ENCODE results near the gene TAC4. TPM values are rescaled to one million over a fixed set of nuclear protein-coding genes. Genes with fewer than 3 reads are reported as not detected.

The TAC4 gene
- total and polyA plus RNA-seq, 2 of the 13 experiments (the other 11 are each of a cell fraction or from before 2014, with no cell fraction given): not detected

DNA sequence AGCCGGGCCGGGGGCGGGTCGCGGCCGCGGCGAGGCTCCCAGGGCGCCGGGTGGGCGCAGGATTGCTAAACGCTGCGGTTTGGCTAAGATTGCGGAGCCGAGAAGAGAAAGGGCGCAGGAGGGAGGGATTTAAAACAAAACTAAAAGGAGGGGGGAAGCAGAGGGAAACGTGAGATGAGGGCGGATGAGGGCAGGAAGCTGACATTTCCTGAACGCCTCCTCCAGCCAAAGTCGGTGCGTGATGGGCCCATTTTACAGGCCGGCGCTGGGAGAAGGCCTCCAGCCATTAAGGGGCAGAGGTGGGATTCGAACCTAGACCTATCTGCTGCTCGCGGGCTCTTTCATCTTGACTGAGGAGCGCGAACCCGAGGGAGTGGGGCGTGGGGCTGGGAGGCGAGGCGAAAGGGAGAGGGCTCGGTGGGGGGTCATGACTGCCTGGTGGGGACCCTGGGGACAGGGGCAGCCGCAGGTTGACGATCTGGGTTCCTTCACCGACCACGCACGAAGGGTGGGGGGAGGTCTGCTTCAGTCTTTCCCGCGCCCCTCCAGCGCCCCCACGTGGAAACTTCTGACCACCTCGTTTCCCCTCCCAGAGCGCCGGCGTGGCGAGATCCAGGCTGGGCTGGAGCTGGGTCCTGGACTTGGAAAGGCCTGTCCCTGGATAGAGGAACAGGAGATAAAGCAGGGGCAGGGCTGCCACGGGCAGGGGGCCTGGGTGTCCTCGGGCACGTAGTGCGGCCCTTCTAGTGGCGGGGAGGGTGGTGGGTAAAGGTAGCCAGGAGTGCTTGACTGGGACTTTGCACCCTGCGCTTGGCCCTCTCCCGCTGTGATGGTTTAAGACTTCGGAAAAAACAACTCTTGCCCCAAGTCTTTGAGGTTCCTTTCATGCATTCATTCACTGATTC, 3.8 kb upstream of the TAC4 start (continued):
- TF ChIP-seq BHLHE40 (IDR thresholded peaks at IDR 0.05; ENCODE audit: low read length) (0 out of 2 replicates have a peak, but pooled peaks have one; percentile 4), MEIS1 (CRISPR knock-in tag; IDR thresholded peaks at IDR 0.05; ENCODE audit: borderline replicate concordance) (no peak), ZFY (CRISPR knock-in tag; IDR thresholded peaks at IDR 0.05) (peak; percentile 46; the same call in 1 of the 2 replicates), ZNF124 (CRISPR knock-in tag; IDR thresholded peaks at IDR 0.05) (peak; percentile 83; the same call in 1 of the 2 replicates), SALL1 (CRISPR knock-in tag; IDR thresholded peaks at IDR 0.05) (peak; percentile 61; the same call in 1 of the 2 replicates), HNF4G (IDR thresholded peaks at IDR 0.05; ENCODE audit: borderline replicate concordance, low read depth, low read length) (peak; percentile 35; the same call in 1 of the 2 replicates), HNF4G (CRISPR knock-in tag; IDR thresholded peaks at IDR 0.05; ENCODE audit: borderline replicate concordance, low read depth) (peak; percentile 66; the same call in 1 of the 2 replicates), NFKB2 (CRISPR knock-in tag; IDR thresholded peaks at IDR 0.05; ENCODE audit: borderline replicate concordance) (peak; percentile 45; the same call in 1 of the 2 replicates), CHCHD3 (CRISPR knock-in tag; IDR thresholded peaks at IDR 0.05) (0 out of 2 replicates have a peak, but pooled peaks have one; percentile 67)
- TF ChIP-seq, protein P1, sequence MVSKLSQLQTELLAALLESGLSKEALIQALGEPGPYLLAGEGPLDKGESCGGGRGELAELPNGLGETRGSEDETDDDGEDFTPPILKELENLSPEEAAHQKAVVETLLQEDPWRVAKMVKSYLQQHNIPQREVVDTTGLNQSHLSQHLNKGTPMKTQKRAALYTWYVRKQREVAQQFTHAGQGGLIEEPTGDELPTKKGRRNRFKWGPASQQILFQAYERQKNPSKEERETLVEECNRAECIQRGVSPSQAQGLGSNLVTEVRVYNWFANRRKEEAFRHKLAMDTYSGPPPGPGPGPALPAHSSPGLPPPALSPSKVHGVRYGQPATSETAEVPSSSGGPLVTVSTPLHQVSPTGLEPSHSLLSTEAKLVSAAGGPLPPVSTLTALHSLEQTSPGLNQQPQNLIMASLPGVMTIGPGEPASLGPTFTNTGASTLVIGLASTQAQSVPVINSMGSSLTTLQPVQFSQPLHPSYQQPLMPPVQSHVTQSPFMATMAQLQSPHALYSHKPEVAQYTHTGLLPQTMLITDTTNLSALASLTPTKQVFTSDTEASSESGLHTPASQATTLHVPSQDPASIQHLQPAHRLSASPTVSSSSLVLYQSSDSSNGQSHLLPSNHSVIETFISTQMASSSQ (IDR thresholded peaks at IDR 0.05; ENCODE audit: low read depth): no peak
- TF ChIP-seq, protein P1 (CRISPR knock-in tag; IDR thresholded peaks at IDR 0.05; ENCODE audit: borderline replicate concordance): 0 out of 2 replicates have a peak, but pooled peaks have one; percentile 10
- TF ChIP-seq, protein P2, sequence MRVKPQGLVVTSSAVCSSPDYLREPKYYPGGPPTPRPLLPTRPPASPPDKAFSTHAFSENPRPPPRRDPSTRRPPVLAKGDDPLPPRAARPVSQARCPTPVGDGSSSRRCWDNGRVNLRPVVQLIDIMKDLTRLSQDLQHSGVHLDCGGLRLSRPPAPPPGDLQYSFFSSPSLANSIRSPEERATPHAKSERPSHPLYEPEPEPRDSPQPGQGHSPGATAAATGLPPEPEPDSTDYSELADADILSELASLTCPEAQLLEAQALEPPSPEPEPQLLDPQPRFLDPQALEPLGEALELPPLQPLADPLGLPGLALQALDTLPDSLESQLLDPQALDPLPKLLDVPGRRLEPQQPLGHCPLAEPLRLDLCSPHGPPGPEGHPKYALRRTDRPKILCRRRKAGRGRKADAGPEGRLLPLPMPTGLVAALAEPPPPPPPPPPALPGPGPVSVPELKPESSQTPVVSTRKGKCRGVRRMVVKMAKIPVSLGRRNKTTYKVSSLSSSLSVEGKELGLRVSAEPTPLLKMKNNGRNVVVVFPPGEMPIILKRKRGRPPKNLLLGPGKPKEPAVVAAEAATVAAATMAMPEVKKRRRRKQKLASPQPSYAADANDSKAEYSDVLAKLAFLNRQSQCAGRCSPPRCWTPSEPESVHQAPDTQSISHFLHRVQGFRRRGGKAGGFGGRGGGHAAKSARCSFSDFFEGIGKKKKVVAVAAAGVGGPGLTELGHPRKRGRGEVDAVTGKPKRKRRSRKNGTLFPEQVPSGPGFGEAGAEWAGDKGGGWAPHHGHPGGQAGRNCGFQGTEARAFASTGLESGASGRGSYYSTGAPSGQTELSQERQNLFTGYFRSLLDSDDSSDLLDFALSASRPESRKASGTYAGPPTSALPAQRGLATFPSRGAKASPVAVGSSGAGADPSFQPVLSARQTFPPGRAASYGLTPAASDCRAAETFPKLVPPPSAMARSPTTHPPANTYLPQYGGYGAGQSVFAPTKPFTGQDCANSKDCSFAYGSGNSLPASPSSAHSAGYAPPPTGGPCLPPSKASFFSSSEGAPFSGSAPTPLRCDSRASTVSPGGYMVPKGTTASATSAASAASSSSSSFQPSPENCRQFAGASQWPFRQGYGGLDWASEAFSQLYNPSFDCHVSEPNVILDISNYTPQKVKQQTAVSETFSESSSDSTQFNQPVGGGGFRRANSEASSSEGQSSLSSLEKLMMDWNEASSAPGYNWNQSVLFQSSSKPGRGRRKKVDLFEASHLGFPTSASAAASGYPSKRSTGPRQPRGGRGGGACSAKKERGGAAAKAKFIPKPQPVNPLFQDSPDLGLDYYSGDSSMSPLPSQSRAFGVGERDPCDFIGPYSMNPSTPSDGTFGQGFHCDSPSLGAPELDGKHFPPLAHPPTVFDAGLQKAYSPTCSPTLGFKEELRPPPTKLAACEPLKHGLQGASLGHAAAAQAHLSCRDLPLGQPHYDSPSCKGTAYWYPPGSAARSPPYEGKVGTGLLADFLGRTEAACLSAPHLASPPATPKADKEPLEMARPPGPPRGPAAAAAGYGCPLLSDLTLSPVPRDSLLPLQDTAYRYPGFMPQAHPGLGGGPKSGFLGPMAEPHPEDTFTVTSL (CRISPR knock-in tag; IDR thresholded peaks at IDR 0.05; ENCODE audit: borderline replicate concordance): peak; percentile 66
- TF ChIP-seq, protein P3, sequence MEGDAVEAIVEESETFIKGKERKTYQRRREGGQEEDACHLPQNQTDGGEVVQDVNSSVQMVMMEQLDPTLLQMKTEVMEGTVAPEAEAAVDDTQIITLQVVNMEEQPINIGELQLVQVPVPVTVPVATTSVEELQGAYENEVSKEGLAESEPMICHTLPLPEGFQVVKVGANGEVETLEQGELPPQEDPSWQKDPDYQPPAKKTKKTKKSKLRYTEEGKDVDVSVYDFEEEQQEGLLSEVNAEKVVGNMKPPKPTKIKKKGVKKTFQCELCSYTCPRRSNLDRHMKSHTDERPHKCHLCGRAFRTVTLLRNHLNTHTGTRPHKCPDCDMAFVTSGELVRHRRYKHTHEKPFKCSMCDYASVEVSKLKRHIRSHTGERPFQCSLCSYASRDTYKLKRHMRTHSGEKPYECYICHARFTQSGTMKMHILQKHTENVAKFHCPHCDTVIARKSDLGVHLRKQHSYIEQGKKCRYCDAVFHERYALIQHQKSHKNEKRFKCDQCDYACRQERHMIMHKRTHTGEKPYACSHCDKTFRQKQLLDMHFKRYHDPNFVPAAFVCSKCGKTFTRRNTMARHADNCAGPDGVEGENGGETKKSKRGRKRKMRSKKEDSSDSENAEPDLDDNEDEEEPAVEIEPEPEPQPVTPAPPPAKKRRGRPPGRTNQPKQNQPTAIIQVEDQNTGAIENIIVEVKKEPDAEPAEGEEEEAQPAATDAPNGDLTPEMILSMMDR (CRISPR knock-in tag; IDR thresholded peaks at IDR 0.05): peak; percentile 96
- TF ChIP-seq, protein P4, sequence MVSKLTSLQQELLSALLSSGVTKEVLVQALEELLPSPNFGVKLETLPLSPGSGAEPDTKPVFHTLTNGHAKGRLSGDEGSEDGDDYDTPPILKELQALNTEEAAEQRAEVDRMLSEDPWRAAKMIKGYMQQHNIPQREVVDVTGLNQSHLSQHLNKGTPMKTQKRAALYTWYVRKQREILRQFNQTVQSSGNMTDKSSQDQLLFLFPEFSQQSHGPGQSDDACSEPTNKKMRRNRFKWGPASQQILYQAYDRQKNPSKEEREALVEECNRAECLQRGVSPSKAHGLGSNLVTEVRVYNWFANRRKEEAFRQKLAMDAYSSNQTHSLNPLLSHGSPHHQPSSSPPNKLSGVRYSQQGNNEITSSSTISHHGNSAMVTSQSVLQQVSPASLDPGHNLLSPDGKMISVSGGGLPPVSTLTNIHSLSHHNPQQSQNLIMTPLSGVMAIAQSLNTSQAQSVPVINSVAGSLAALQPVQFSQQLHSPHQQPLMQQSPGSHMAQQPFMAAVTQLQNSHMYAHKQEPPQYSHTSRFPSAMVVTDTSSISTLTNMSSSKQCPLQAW (CRISPR knock-in tag; IDR thresholded peaks at IDR 0.05): peak; percentile 18; the same call in 1 of the 2 replicates

Data from HepG2 (cell line).